HPDE6-E6E7 (cell line): Measurements from ENCODE around the gene NXT2.
A peak's percentile ranks its signal among the peaks of the same experiment; 100 is the strongest.
"Not testable (repeated sequence)": the region's sequence is repeated elsewhere in the genome, so short reads cannot be mapped to it uniquely, and the experiment has no call there.

Source experiments
- DNase-seq: peaks from one replicate; pipeline ENCODE4 v3.0.0; 2011; ENCODE audit warnings: missing footprints; ENCODE audit errors: extremely low spot score

Gene NXT2

GRCh38 chrX:109536439-109537323 is at the start of gene NXT2:
Gene NXT2, plus strand, starts transcription at chrX:109536844. Its CDS starts 163 bp downstream, at chrX:109537007.
- DNase-seq: peak; percentile 66

- no peak for DNase-seq
Measured at GRCh38 chrX:109487640-109488039, 49.0 kb upstream of the NXT2 start.

GRCh38 chrX:109489174-109489573 is 47.5 kb upstream of the NXT2 start:
- DNase-seq: no peak

GRCh38 chrX:109498434-109498833 is 38.2 kb upstream of the NXT2 start:
- DNase-seq: no peak

GRCh38 chrX:109501176-109501575 is 35.5 kb upstream of the NXT2 start:
- no peak for DNase-seq

GRCh38 chrX:109508915-109509314 is 27.7 kb upstream of the NXT2 start:
- no peak for DNase-seq

- no peak for DNase-seq
Measured at GRCh38 chrX:109511113-109511512, 25.5 kb upstream of the NXT2 start.

- DNase-seq: no peak
Measured at GRCh38 chrX:109519001-109519400, 17.6 kb upstream of the NXT2 start.

- DNase-seq: no peak
Measured at GRCh38 chrX:109533005-109533404, 3.6 kb upstream of the NXT2 start.

- DNase-seq: no peak
Measured at GRCh38 chrX:109533631-109534030, 3.0 kb upstream of the NXT2 start.

GRCh38 chrX:109534933-109535332 is 1.7 kb upstream of the NXT2 start:
- no peak for DNase-seq

- DNase-seq: no peak
Measured at GRCh38 chrX:109535578-109535977, 1.1 kb upstream of the NXT2 start.

- DNase-seq: peak; percentile 25
Measured at GRCh38 chrX:109537324-109537665, 651 bp downstream of the NXT2 start.

GRCh38 chrX:109539007-109539406 is 2.4 kb downstream of the NXT2 start:
- not testable (repeated sequence) for DNase-seq

- DNase-seq: no peak
Measured at GRCh38 chrX:109553862-109554261, 17.2 kb downstream of the NXT2 start.

GRCh38 chrX:109576083-109576482 is 39.4 kb downstream of the NXT2 start:
- not testable (repeated sequence) for DNase-seq

- DNase-seq: no peak
Measured at GRCh38 chrX:109577055-109577454, 40.4 kb downstream of the NXT2 start.

- DNase-seq: no peak
Measured at GRCh38 chrX:109578916-109579315, 42.3 kb downstream of the NXT2 start.

GRCh38 chrX:109585488-109585887 is 48.8 kb downstream of the NXT2 start:
- no peak for DNase-seq

- DNase-seq: no peak
Measured at GRCh38 chrX:109590176-109590575, 53.5 kb downstream of the NXT2 start.
